HG03025 (cell line): ENCODE data around the gene PCNX2.

ENCODE experiments used
- ATAC-seq: cut with Tn5 transposase; IDR thresholded peaks from one replicate; pipeline ENCODE4 v1.9.1; 2021; ENCODE audit warnings: mild to moderate bottlenecking, moderate library complexity; ENCODE audit not compliant: unreplicated experiment, low FRiP score

The PCNX2 gene

GRCh38 chr1:232974971-232975370, 320.6 kb downstream of the PCNX2 start:
- no peak for ATAC-seq

GRCh38 chr1:232973652-232974611, 321.6 kb downstream of the PCNX2 start:
- no peak for ATAC-seq

- ATAC-seq = no peak
Observed at GRCh38 chr1:232970508-232970907, 325.0 kb downstream of the PCNX2 start.

GRCh38 chr1:232969799-232970198, 325.7 kb downstream of the PCNX2 start:
- ATAC-seq = no peak

GRCh38 chr1:232968965-232969364, 326.6 kb downstream of the PCNX2 start:
- no peak for ATAC-seq

- ATAC-seq = no peak
Observed at GRCh38 chr1:232968391-232968790, 327.1 kb downstream of the PCNX2 start.

- ATAC-seq = no peak
Observed at GRCh38 chr1:232966663-232967062, 328.9 kb downstream of the PCNX2 start.

- no peak for ATAC-seq
Observed at GRCh38 chr1:232965912-232966217, 329.7 kb downstream of the PCNX2 start.

- peak; percentile 65 for ATAC-seq
Observed at GRCh38 chr1:232965124-232965911, 330.2 kb downstream of the PCNX2 start.

GRCh38 chr1:232964601-232965000, 330.9 kb downstream of the PCNX2 start:
- no peak for ATAC-seq

GRCh38 chr1:232962761-232963745, 332.5 kb downstream of the PCNX2 start:
- ATAC-seq = no peak

- ATAC-seq = no peak
Observed at GRCh38 chr1:232958067-232958466, 337.5 kb downstream of the PCNX2 start.

- no peak for ATAC-seq
Observed at GRCh38 chr1:232956081-232956480, 339.4 kb downstream of the PCNX2 start.

GRCh38 chr1:232954594-232955365, 340.7 kb downstream of the PCNX2 start:
- no peak for ATAC-seq

GRCh38 chr1:232952514-232953499, 342.7 kb downstream of the PCNX2 start:
- ATAC-seq = peak; percentile 40

- no peak for ATAC-seq
Observed at GRCh38 chr1:232951605-232952004, 343.9 kb downstream of the PCNX2 start.

- ATAC-seq = no peak
Observed at GRCh38 chr1:232951180-232951579, 344.3 kb downstream of the PCNX2 start.
